EH (cell line): ENCODE data around the gene NRN1L.
"Not testable (repeated sequence)": the region's sequence is repeated elsewhere in the genome, so short reads cannot be mapped to it uniquely, and the experiment has no call there.

Source experiments
- DNase-seq: peaks from one replicate; pipeline ENCODE4 v3.0.0-alpha.2; 2015; ENCODE audit warnings: low read depth

NRN1L gene

GRCh38 chr16:67882374-67883145 lies 2.1 kb upstream of the NRN1L start:
- DNase-seq, result peak; percentile 16

- no peak for DNase-seq
These were observed 1.4 kb upstream of the NRN1L start for GRCh38 chr16:67883146-67883871.

DNA sequence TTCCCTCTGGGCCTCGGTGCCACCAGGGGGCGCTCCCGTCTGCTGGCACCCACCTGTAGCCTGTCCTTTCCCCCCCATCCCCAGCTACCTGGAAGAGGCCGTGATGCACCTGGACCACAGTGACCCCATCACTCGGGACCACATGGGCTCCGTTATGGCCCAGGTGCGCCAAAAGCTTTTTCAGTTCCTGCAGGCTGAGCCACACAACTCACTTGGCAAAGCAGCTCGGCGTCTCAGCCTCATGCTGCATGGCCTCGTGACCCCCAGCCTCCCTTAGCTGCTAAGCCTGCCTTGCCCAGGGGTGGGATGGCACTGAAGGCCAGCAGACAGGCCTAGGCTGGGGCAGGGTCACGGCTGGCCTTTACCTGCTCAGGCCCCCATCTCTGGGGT lies 818 bp upstream of the NRN1L start:
- DNase-seq, result peak; percentile 48

GRCh38 chr16:67885545-67885944 lies 860 bp downstream of the NRN1L start:
- DNase-seq, result no peak

DNA sequence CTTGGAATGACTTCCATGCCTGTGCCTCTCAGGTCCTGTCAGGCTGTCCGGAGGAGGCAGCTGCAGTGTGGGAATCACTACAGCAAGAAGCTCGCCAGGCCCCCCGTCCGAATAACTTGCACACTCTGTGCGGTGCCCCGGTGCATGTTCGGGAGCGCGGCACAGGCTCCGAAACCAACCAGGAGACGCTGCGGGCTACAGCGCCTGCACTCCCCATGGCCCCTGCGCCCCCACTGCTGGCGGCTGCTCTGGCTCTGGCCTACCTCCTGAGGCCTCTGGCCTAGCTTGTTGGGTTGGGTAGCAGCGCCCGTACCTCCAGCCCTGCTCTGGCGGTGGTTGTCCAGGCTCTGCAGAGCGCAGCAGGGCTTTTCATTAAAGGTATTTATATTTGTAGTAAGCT lies 1.3 kb downstream of the NRN1L start:
- no peak for DNase-seq

GRCh38 chr16:67886387-67886786 lies 1.7 kb downstream of the NRN1L start:
- DNase-seq, result no peak

DNA sequence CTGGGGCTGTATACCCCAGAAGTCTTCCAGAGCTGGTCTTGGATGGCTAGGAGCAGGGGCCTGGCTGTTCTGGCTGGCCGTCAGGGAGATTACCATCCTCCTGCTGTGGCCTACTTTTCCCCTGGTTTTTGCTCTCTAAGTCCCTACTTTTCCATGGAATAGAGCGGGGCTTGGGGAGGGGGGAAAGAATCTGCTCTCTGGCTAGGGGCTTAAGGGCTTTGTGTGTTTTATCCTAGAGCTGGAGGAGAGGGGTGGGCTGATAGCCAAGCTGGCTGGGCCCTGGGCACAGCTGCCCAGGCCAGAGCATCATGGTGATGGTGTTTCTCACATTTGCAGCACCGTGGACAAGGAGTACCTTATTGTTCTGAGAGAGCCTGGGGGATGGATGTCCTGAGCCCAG lies 3.6 kb downstream of the NRN1L start:
- no peak for DNase-seq

DNA sequence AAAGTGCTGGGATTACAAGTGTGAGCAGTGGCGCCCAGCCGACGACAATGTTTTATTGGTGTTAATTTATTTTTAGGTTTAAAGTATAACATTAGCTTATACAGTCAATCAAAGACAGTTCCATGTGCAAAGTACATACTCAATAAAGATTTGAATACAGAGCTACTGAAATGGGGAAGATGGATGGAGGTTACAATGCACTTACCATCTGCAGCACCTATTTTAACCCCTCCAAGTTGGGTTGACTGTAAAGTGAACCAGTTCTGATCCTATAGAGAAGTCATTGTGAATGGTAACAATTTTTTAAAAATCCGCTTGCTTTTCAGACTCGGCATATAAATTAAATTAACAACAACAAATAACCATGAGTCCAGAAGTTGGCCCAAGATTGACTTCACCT lies 7.7 kb downstream of the NRN1L start:
- DNase-seq, result no peak

- peak; percentile 96 for DNase-seq
These were observed 8.4 kb downstream of the NRN1L start, which contains the start of gene PSKH1 for GRCh38 chr16:67892899-67893742. Gene PSKH1, plus strand, starts transcription at chr16:67893254. Its CDS starts 15,496 bp downstream, at chr16:67908750.

DNA sequence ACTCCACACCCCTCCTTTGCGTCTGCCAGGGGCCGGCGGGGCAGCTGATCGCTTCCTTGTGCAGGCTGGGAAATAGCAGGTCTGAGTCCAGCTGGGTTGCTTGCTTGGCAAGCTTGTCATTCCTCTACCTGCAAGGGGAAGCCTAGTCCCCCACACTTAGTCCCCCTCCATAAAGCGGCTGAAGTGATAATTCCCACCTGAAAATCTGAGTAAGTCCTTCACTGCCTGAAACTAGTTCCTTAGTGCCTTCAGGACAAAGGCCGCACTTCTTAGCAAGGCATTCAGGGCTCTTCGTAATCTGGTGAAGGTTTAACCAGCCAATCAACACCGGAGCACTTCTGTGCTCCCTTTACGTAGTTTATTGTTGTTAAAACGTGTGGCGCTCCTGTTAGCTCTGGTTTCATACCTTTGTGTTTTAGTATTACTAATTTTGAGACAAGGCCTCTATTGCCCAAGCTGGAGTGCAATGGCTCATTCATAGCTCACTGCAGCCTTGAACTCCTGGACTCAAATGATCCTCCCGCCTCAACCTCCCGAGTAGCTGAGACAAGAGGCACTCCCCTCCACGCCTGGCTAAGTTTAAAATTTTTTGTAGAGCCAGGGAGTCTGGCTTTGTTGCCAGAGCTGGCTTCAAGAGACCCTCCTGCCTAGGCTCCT lies 9.2 kb downstream of the NRN1L start:
- peak; percentile 23 for DNase-seq

DNA sequence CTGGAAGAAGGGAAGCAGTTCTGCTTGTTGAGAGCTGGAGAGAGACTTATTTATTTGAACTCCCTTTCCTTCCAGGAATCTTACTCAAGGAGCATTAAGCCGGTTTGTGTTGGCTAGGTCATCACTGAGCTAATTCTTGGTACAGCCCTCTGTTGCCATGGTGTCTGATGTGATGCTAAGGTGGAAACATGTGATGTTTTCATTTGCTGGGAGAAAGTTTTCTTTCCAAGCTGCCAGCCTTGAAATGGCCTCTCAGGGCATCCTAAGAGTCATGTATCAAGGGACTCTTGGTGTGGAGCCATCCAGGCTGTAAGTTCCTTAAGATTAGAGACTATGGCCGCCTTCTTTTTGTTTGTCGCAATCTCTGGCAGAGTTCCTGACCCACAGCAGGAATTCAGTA lies 12.5 kb downstream of the NRN1L start:
- peak; percentile 6 for DNase-seq

GRCh38 chr16:67901734-67902133 lies 17.0 kb downstream of the NRN1L start:
- DNase-seq, result no peak

DNA sequence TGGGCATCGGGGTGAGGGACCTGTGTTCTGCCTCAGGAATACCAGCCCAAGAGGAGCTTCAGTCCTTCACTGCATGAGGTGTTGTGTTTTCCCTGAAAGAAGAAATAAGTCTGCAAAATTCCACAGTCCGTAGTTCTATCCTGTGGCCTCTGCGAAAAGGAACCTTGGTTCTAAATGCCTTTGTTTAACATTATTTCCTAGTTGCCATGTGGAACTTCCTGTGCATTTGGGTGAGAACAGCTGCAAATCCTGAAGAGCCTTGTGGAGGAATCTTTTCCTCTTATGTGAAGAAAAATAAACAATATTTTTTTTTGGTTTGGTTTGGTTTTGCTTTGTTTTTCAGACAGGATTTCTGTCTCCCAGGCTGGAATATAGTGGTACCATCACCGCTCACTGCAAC lies 18.1 kb downstream of the NRN1L start:
- no peak for DNase-seq

DNA sequence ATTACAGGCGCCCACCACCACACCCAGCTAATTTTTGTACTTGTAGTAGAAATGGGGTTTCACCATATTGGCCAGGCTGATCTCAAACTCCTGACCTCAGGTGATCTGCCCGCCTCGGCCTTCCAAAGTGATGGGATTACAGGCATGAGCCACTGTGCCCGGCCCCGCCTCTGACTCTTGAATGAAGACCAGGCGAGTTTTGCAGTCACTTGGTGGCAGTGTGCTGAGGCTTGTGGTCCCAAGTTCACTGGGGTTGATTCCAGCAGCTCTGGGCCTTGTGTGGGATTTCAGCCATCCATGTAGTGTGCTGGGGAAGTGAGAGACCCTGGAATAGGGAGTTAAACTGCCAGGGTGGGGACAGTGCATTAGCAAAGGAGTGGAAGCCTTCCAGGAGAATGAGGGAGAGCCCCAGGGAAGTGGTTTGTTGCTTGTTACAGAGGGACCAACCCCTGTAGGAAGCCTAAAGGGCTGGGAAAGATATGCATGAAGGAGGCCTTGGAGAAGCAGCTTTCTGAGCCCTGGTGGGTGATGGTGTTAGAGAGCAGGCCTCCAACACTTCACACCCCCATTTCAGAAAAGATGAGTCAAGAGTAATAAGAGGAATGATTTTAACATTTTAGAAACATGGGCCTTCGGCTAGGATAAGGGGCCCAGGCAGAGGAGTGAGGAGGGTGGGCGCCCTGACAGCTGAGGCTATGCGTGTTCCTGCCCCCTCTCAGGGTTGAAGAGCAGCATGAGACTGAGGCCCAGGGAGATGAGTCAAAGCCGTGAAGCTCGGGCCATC lies 22.9 kb downstream of the NRN1L start:
- DNase-seq, result no peak

GRCh38 chr16:67909056-67909742 lies 24.5 kb downstream of the NRN1L start:
- no peak for DNase-seq

DNA sequence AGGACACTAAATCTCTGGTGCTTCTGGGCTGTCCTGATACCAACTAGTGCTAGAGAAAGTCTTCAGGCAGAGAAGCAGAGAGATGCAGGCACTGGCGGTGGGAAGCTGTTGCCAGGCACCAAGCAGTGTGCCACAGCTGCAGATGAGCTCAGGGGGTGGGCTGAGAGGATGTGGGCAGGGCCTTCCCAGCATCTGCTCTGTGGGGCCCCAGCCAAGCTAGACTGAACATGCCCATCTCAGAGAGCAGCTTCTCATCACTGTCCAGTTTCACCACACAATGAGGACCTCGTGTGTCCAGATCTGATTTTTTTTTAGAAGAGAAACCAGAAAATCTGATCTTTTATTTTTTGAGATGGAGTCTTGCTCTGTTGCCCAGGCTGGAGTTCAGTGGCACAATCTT lies 25.5 kb downstream of the NRN1L start:
- DNase-seq, result peak; percentile 66

DNA sequence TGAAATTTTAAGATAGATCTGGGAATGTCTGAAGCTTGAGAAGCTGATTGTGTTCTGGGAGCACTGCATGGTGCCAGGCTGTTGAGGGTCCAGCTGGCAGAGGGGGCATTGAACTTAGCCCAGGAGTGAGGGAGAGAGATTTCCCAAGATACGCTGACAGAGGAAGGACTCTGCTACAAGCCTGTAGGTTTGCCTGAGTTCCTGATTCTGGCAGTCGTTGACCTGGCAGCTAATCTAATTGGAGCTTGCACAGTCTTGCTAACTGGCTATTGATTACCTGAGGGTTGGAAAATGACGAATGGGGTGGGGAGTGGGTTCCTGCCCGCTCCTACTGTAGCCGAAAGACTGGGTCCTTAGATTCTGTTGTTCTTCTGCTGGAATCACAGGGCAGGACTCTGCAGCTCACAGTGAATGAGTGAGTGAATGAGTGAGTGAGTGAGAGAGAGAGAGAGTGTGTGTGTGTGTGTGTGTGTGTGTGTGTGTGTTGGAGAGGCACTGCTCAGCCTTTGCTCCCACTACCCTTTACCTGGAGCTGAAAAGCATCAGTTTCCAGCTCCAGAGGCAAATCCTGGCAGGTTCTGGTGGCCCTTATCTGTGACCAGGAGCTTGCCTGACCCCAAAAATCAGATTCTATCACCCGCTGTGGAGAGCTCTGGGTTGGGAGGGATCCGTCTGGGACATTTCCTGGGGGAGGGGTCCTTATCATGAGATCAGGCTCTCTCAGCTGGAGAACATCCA lies 30.2 kb downstream of the NRN1L start:
- no peak for DNase-seq

DNA sequence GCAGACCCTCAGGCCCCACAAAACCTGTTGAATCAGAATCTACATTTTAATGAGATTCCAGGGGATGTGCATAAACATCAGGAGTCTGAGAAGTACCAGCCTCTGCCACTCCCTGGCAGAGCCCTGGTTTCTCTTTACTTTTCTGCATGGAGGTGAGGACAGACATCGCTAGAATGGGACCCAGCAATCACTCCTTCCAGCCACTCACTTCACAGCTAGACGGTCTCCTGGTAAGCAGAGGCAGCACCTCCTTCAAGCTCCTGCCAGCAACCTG lies 30.7 kb downstream of the NRN1L start:
- DNase-seq, result not testable (repeated sequence)

DNA sequence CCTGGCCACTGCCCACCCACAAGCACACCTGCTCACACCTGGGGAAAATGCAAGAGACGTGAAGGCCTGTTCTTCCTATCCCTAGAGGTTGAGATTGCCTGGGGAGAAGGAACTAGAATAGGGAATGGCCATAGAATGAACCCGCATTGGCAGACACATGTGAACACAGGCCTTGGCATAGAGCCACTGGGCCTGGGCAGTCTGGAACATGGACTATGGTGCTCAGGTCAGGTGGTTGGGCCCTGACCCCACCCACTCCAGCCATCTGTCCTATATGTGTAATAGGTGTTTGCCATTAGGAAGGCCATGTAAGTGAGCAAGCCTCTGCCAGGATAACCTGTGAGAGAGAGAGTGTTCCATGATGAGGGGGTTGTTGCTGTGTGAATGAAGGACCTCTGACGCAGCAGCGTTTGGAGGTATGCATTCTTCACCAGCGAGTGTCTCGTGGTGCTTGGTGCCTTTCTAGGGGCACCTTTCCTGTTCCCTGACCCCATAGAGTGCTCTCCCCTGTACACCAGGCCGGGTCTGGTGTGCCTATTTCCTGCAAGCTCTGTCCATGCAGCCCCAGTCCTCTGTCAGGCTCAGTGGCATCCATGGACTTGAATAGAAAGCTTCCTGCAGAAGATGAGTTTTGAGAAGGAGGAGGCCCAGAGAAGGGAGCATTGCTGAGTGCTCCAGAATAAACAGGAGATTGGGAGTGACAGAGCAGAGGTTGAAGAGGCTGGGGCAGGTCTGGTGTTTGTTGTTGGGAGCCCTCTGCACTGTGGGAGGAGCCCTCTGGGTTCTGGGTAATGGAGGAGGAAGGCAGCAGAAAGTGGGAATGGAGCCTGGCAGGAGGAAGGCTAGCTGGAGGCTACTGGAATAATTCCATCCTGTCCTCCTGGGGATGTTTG lies 31.4 kb downstream of the NRN1L start:
- DNase-seq, result peak; percentile 25
